ENCODE results near the gene RPL41. TPM values are rescaled to one million over a fixed set of nuclear protein-coding genes. Genes with fewer than 3 reads are reported as not detected.
A peak's percentile ranks its signal among the peaks of the same experiment; 100 is the strongest.
"Not testable (repeated sequence)": the region's sequence is repeated elsewhere in the genome, so short reads cannot be mapped to it uniquely, and the experiment has no call there.

RPL41 gene
- polyA plus RNA-seq, 3 donors from 2014 or later = 2,591 to 7,233 (median 3,803) TPM

- DNase-seq, H3K9me3 Mint-ChIP-seq: not testable (repeated sequence)
- H3K4me1 Mint-ChIP-seq = peaks cover 59 to 67% of the 10 kb centered on the region in 2 donors
- H3K27ac Mint-ChIP-seq = peak overlapping the region; percentile 92 to 100 (median 98)
- H3K27me3 Mint-ChIP-seq (ENCODE audit: low read depth in 3 of 3) = peaks cover 7 to 33% (median 12%) of the 10 kb centered on the region in 3 donors
- H3K4me3 Mint-ChIP-seq = peak overlapping the region; percentile 90 to 99 (median 98)
- peaks cover 10 to 17% (median 14%) of the 10 kb centered on the region in 3 donors for H3K36me3 Mint-ChIP-seq
Measured at GRCh38 chr12:56156464-56157200, 40.2 kb downstream of the RPL41 start.

GRCh38 chr12:56157201-56158028, 41.0 kb downstream of the RPL41 start:
- DNase-seq = peak; percentile 54 to 57 (median 55)
- Mint-ChIP-seq H3K27me3 (ENCODE audit: low read depth in 3 of 3) (peaks cover 5 to 25% (median 12%) of the 10 kb centered on the region in 3 donors), H3K36me3 (peaks cover 10 to 22% (median 16%) of the 10 kb centered on the region in 3 donors), H3K4me3 (peak overlapping the region; percentile 90 to 99 (median 98)), H3K4me1 (peaks cover 51 to 61% of the 10 kb centered on the region in 2 donors), H3K27ac (peak overlapping the region; percentile 92 to 100 (median 98)), H3K9me3 (no peaks in the 10 kb centered on the region)

GRCh38 chr12:56158029-56158925, 41.8 kb downstream of the RPL41 start, which contains the start of gene MYL6:
Gene MYL6 (plus strand): TSS chr12:56158359. CDS start chr12:56158402, 43 bp downstream.
- H3K27me3 Mint-ChIP-seq (ENCODE audit: low read depth in 3 of 3) = peaks cover 5 to 18% (median 12%) of the 10 kb centered on the region in 3 donors
- no peaks in the 10 kb centered on the region for H3K9me3 Mint-ChIP-seq
- peaks cover 45 to 54% of the 10 kb centered on the region in 2 donors for H3K4me1 Mint-ChIP-seq
- H3K4me3 Mint-ChIP-seq = peak within 1 kb of the TSS; percentile 90 to 99 (median 98)
- peak within 1 kb of the TSS; percentile 92 to 100 (median 98) for H3K27ac Mint-ChIP-seq
- peaks cover 10 to 29% (median 20%) of the 10 kb centered on the region in 3 donors for H3K36me3 Mint-ChIP-seq
- peak; percentile 85 to 86 (median 86) for DNase-seq

GRCh38 chr12:56158926-56159461, 42.6 kb downstream of the RPL41 start:
- H3K9me3 Mint-ChIP-seq = no peaks in the 10 kb centered on the region
- H3K4me3 Mint-ChIP-seq = peak overlapping the region; percentile 90 to 99 (median 98)
- peak in 1 of 3 donors; percentile 30 for DNase-seq
- peaks cover 5 to 18% (median 12%) of the 10 kb centered on the region in 3 donors for H3K27me3 Mint-ChIP-seq (ENCODE audit: low read depth in 3 of 3)
- peaks cover 48 to 54% of the 10 kb centered on the region in 2 donors for H3K4me1 Mint-ChIP-seq
- H3K27ac Mint-ChIP-seq = peak overlapping the region; percentile 92 to 100 (median 98)
- peaks cover 10 to 35% (median 20%) of the 10 kb centered on the region in 3 donors for H3K36me3 Mint-ChIP-seq

- Mint-ChIP-seq H3K27me3 (ENCODE audit: low read depth in 3 of 3) (peaks cover 5 to 22% (median 14%) of the 10 kb centered on the region in 3 donors), H3K4me3 (peak overlapping the region; percentile 90 to 99 (median 98)), H3K27ac (peak overlapping the region; percentile 92 to 100 (median 98)), H3K36me3 (peaks cover 10 to 40% (median 25%) of the 10 kb centered on the region in 3 donors), H3K9me3 (no peaks in the 10 kb centered on the region), H3K4me1 (peaks cover 48 to 54% of the 10 kb centered on the region in 2 donors)
- DNase-seq = no peak
Measured at GRCh38 chr12:56159482-56160192, 43.2 kb downstream of the RPL41 start.

- H3K27me3 Mint-ChIP-seq (ENCODE audit: low read depth in 3 of 3) = peaks cover 5 to 22% (median 14%) of the 10 kb centered on the region in 3 donors
- peak overlapping the region; percentile 90 to 99 (median 98) for H3K4me3 Mint-ChIP-seq
- no peaks in the 10 kb centered on the region for H3K9me3 Mint-ChIP-seq
- H3K27ac Mint-ChIP-seq = peak overlapping the region; percentile 92 to 100 (median 98)
- peak; percentile 46 to 61 (median 55) for DNase-seq
- H3K4me1 Mint-ChIP-seq = peaks cover 48 to 54% of the 10 kb centered on the region in 2 donors
- peaks cover 10 to 40% (median 25%) of the 10 kb centered on the region in 3 donors for H3K36me3 Mint-ChIP-seq
Measured at GRCh38 chr12:56160193-56160763, 43.8 kb downstream of the RPL41 start.

- Mint-ChIP-seq H3K4me3 (peak overlapping the region; percentile 90 to 99 (median 98)), H3K4me1 (peaks cover 44 to 48% of the 10 kb centered on the region in 2 donors), H3K36me3 (peaks cover 14 to 45% (median 30%) of the 10 kb centered on the region in 3 donors), H3K27me3 (ENCODE audit: low read depth in 3 of 3) (peaks cover 5 to 20% (median 14%) of the 10 kb centered on the region in 3 donors), H3K27ac (peak overlapping the region; percentile 92 to 100 (median 98)), H3K9me3 (no peaks in the 10 kb centered on the region)
- no peak for DNase-seq
Measured at GRCh38 chr12:56160894-56161689, 44.7 kb downstream of the RPL41 start.

- Mint-ChIP-seq H3K27ac (peak overlapping the region; percentile 92 to 100 (median 98)), H3K4me1 (peaks cover 44 to 48% of the 10 kb centered on the region in 2 donors), H3K4me3 (peak overlapping the region in 4 of 5 donors; percentile 17 to 98 (median 28)), H3K9me3 (no peaks in the 10 kb centered on the region), H3K36me3 (peaks cover 14 to 45% (median 30%) of the 10 kb centered on the region in 3 donors), H3K27me3 (ENCODE audit: low read depth in 3 of 3) (peaks cover 5 to 20% (median 14%) of the 10 kb centered on the region in 3 donors)
- DNase-seq = no peak
Measured at GRCh38 chr12:56161690-56162351, 45.4 kb downstream of the RPL41 start.

GRCh38 chr12:56162468-56163290, 46.2 kb downstream of the RPL41 start:
- DNase-seq = no peak
- peak overlapping the region; percentile 12 to 80 (median 57) for H3K27ac Mint-ChIP-seq
- H3K27me3 Mint-ChIP-seq (ENCODE audit: low read depth in 3 of 3) = peaks cover 2 to 23% (median 14%) of the 10 kb centered on the region in 3 donors
- peaks cover 37 to 41% of the 10 kb centered on the region in 2 donors for H3K4me1 Mint-ChIP-seq
- H3K4me3 Mint-ChIP-seq = no peak overlapping the region
- H3K9me3 Mint-ChIP-seq = no peaks in the 10 kb centered on the region
- peaks cover 18 to 49% (median 34%) of the 10 kb centered on the region in 3 donors for H3K36me3 Mint-ChIP-seq
